ENCODE results near the gene GIPC1.

Gene GIPC1

DNA sequence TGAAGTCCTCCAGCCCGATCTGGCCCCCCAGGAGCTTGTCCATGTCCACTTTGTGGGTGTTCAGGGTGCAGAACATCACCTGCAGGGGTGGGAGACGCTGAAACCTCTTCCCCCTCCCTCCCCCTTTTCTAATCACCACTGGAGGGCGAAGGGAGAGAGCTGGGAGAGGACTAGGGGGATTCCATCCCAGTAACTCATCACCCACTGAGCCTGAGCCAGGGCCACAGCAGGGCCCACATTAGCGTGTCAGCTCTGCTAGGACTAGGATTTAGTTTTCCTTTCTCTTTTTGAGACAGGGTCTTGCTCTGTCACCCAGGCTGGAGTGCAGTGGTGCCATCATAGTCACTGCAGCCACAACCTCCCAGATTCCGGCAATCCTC, 15.2 kb downstream of the GIPC1 start:
- H2BK5ac ChIP-seq (ENCODE audit: low read length), result no peak overlapping the region
- no peak overlapping the region for H3K9ac ChIP-seq (ENCODE audit: low read length)
- no peaks in the 10 kb centered on the region for H3K79me2 ChIP-seq (ENCODE audit: control insufficient read depth, insufficient read depth, low read length)
- no peaks in the 10 kb centered on the region for H3K27me3 ChIP-seq (ENCODE audit: insufficient read depth, low read length, poor library complexity)
- H3K27ac ChIP-seq (ENCODE audit: low read depth, low read length), result no peak overlapping the region
- no peak overlapping the region for H3K4me3 ChIP-seq (ENCODE audit: low read length)
- no CpG with 5 or more reads among the region's 5 CpGs for WGBS (ENCODE audit: extremely low coverage, insufficient coverage, low lambda C conversion rate)
- no peak overlapping the region for H3K18ac ChIP-seq (ENCODE audit: low read length)
- H3K4ac ChIP-seq (ENCODE audit: low read depth, low read length), result no peak overlapping the region
- no peaks in the 10 kb centered on the region for H3K79me1 ChIP-seq (ENCODE audit: low read length)
- DNase-seq, result no peak
- no peak overlapping the region for H4K8ac ChIP-seq (ENCODE audit: low read depth, low read length)
- H4K5ac ChIP-seq (ENCODE audit: low read length), result no peak overlapping the region
- H2BK15ac ChIP-seq (replicated peaks; ENCODE audit: low read depth), result no peak overlapping the region
- no peak overlapping the region for H3K23ac ChIP-seq (ENCODE audit: low read length)
- H3K4me2 ChIP-seq (ENCODE audit: low read length), result no peak overlapping the region
- H2AK5ac ChIP-seq (ENCODE audit: low read length), result no peak overlapping the region
- H3K56ac ChIP-seq (ENCODE audit: low read length), result no peak overlapping the region
- H3K36me3 ChIP-seq (ENCODE audit: control insufficient read depth, insufficient read depth, low read length), result no peaks in the 10 kb centered on the region
- peaks cover 2% of the 10 kb centered on the region for H3K4me1 ChIP-seq (ENCODE audit: control insufficient read depth, low read depth, low read length)
- no peak overlapping the region for H2BK120ac ChIP-seq (ENCODE audit: low read depth, low read length)

DNA sequence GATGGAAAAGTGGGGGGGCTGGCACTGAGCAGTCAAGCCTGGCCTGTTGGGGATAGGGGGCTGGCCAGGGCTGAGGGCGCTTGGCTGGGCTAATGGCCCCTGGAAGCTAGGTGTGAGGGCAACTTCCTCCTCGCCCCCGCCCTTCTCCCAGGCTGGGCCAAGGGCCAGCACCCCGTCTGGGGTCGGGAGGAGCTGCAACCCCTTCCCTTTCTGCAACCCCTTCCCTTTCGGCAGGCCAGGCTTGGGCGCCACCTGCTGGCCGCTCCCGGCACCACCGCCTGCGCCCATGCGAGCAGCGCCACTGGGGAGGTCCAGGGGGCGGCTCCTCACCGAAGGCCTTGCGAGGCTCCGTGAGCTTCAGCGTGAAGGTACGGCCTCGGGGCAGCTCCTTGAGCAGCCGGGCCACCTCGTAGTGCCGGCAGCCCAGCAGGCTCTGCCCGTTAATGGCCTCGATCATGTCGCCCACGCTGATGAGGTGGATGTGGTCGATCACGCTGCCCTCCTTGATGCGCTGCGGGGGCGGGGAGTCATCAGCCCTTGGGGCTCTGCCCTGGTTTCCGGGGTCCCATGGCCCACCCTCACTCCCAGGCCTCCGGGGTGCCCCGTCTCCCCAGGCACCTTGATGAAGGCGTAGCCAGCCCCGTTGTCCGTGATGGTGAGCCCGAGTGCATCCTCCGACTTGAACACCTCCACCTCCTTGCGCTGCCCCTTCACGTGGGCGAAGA, 15.8 kb downstream of the GIPC1 start:
- H2BK5ac ChIP-seq (ENCODE audit: low read length), result no peak overlapping the region
- H3K56ac ChIP-seq (ENCODE audit: low read length), result no peak overlapping the region
- H4K8ac ChIP-seq (ENCODE audit: low read depth, low read length), result no peak overlapping the region
- H3K9ac ChIP-seq (ENCODE audit: low read length), result peak overlapping the region; percentile 20
- no peaks in the 10 kb centered on the region for H3K27me3 ChIP-seq (ENCODE audit: insufficient read depth, low read length, poor library complexity)
- H3K79me1 ChIP-seq (ENCODE audit: low read length), result no peaks in the 10 kb centered on the region
- H3K23ac ChIP-seq (ENCODE audit: low read length), result no peak overlapping the region
- no peak overlapping the region for H3K4ac ChIP-seq (ENCODE audit: low read depth, low read length)
- no CpG with 5 or more reads among the region's 43 CpGs for WGBS (ENCODE audit: extremely low coverage, insufficient coverage, low lambda C conversion rate)
- H2BK15ac ChIP-seq (replicated peaks; ENCODE audit: low read depth), result no peak overlapping the region
- no peak overlapping the region for H3K27ac ChIP-seq (ENCODE audit: low read depth, low read length)
- no peak overlapping the region for H4K5ac ChIP-seq (ENCODE audit: low read length)
- DNase-seq, result peak; percentile 82
- peaks cover 2% of the 10 kb centered on the region for H3K4me1 ChIP-seq (ENCODE audit: control insufficient read depth, low read depth, low read length)
- no peaks in the 10 kb centered on the region for H3K79me2 ChIP-seq (ENCODE audit: control insufficient read depth, insufficient read depth, low read length)
- H2AK5ac ChIP-seq (ENCODE audit: low read length), result no peak overlapping the region
- H3K4me2 ChIP-seq (ENCODE audit: low read length), result no peak overlapping the region
- H3K4me3 ChIP-seq (ENCODE audit: low read length), result no peak overlapping the region
- H3K36me3 ChIP-seq (ENCODE audit: control insufficient read depth, insufficient read depth, low read length), result no peaks in the 10 kb centered on the region
- H3K18ac ChIP-seq (ENCODE audit: low read length), result no peak overlapping the region
- no peak overlapping the region for H2BK120ac ChIP-seq (ENCODE audit: low read depth, low read length)

GRCh38 chr19:14479309-14479974, 16.5 kb downstream of the GIPC1 start:
- WGBS (ENCODE audit: extremely low coverage, insufficient coverage, low lambda C conversion rate), result no CpG with 5 or more reads among the region's 14 CpGs
- H4K5ac ChIP-seq (ENCODE audit: low read length), result no peak overlapping the region

DNA sequence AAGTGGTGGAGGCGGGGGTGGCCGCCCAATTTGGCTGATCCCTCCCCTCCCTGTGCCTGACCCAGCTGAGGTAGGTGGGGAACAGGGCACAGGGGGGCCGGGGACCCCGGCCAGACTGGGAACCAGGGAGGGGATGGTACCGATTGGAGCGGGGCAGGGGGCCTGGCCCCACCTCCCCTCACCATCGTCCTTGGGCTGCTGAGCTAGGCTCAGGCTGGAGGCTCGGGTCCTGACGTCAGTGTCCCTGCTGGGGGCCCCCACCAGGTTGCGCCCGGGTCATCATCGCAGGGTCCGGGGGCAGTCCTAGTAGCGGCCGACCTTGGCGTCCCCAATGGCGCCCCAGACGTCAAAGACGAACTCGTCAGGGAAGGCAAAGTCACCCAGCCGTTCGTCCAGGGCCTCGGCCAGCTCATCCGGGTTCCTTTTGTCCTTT, 17.8 kb downstream of the GIPC1 start:
- Histone ChIP-seq H3K18ac (ENCODE audit: low read length) (no peak overlapping the region), H3K36me3 (ENCODE audit: control insufficient read depth, insufficient read depth, low read length) (no peaks in the 10 kb centered on the region), H3K79me1 (ENCODE audit: low read length) (no peaks in the 10 kb centered on the region), H2BK15ac (replicated peaks; ENCODE audit: low read depth) (no peak overlapping the region), H2BK5ac (ENCODE audit: low read length) (no peak overlapping the region), H3K9ac (ENCODE audit: low read length) (no peak overlapping the region), H3K4me1 (ENCODE audit: control insufficient read depth, low read depth, low read length) (peaks cover 2% of the 10 kb centered on the region), H2AK5ac (ENCODE audit: low read length) (no peak overlapping the region), H4K5ac (ENCODE audit: low read length) (no peak overlapping the region), H3K23ac (ENCODE audit: low read length) (no peak overlapping the region), H3K56ac (ENCODE audit: low read length) (no peak overlapping the region), H4K8ac (ENCODE audit: low read depth, low read length) (no peak overlapping the region), H3K4me3 (ENCODE audit: low read length) (no peak overlapping the region), H3K79me2 (ENCODE audit: control insufficient read depth, insufficient read depth, low read length) (no peaks in the 10 kb centered on the region), H3K4ac (ENCODE audit: low read depth, low read length) (no peak overlapping the region), H3K27ac (ENCODE audit: low read depth, low read length) (no peak overlapping the region), H2BK120ac (ENCODE audit: low read depth, low read length) (no peak overlapping the region), H3K4me2 (ENCODE audit: low read length) (no peak overlapping the region), H3K27me3 (ENCODE audit: insufficient read depth, low read length, poor library complexity) (no peaks in the 10 kb centered on the region)
- DNase-seq, result no peak
- WGBS (ENCODE audit: extremely low coverage, insufficient coverage, low lambda C conversion rate), result no CpG with 5 or more reads among the region's 24 CpGs

More at GRCh38 chr19:14479309-14479974, 16.5 kb downstream of the GIPC1 start:
- Histone ChIP-seq H3K79me1 (ENCODE audit: low read length) (no peaks in the 10 kb centered on the region), H2AK5ac (ENCODE audit: low read length) (no peak overlapping the region), H3K18ac (ENCODE audit: low read length) (no peak overlapping the region), H3K4me1 (ENCODE audit: control insufficient read depth, low read depth, low read length) (peaks cover 2% of the 10 kb centered on the region), H2BK15ac (replicated peaks; ENCODE audit: low read depth) (no peak overlapping the region), H2BK120ac (ENCODE audit: low read depth, low read length) (no peak overlapping the region), H3K36me3 (ENCODE audit: control insufficient read depth, insufficient read depth, low read length) (no peaks in the 10 kb centered on the region), H3K4me2 (ENCODE audit: low read length) (no peak overlapping the region), H3K9ac (ENCODE audit: low read length) (no peak overlapping the region), H3K4me3 (ENCODE audit: low read length) (no peak overlapping the region), H3K79me2 (ENCODE audit: control insufficient read depth, insufficient read depth, low read length) (no peaks in the 10 kb centered on the region), H4K8ac (ENCODE audit: low read depth, low read length) (no peak overlapping the region), H3K27ac (ENCODE audit: low read depth, low read length) (no peak overlapping the region), H2BK5ac (ENCODE audit: low read length) (no peak overlapping the region), H3K56ac (ENCODE audit: low read length) (no peak overlapping the region), H3K4ac (ENCODE audit: low read depth, low read length) (no peak overlapping the region), H3K23ac (ENCODE audit: low read length) (no peak overlapping the region), H3K27me3 (ENCODE audit: insufficient read depth, low read length, poor library complexity) (no peaks in the 10 kb centered on the region)
- DNase-seq, result no peak

GRCh38 chr19:14477418-14478112, 18.4 kb downstream of the GIPC1 start:
- H3K27ac ChIP-seq (ENCODE audit: low read depth, low read length), result no peak overlapping the region

More at GRCh38 chr19:14477418-14478112, 18.4 kb downstream of the GIPC1 start:
- H3K4me3 ChIP-seq (ENCODE audit: low read length), result no peak overlapping the region
- H4K8ac ChIP-seq (ENCODE audit: low read depth, low read length), result no peak overlapping the region
- no CpG with 5 or more reads among the region's 10 CpGs for WGBS (ENCODE audit: extremely low coverage, insufficient coverage, low lambda C conversion rate)
- no peak for DNase-seq
- H3K18ac ChIP-seq (ENCODE audit: low read length), result no peak overlapping the region
- H3K23ac ChIP-seq (ENCODE audit: low read length), result no peak overlapping the region
- H3K4ac ChIP-seq (ENCODE audit: low read depth, low read length), result no peak overlapping the region
- no peak overlapping the region for H3K9ac ChIP-seq (ENCODE audit: low read length)
- no peak overlapping the region for H2BK120ac ChIP-seq (ENCODE audit: low read depth, low read length)
- H2BK5ac ChIP-seq (ENCODE audit: low read length), result no peak overlapping the region
- no peaks in the 10 kb centered on the region for H3K79me1 ChIP-seq (ENCODE audit: low read length)
- H3K56ac ChIP-seq (ENCODE audit: low read length), result no peak overlapping the region
- no peak overlapping the region for H3K4me2 ChIP-seq (ENCODE audit: low read length)
- peaks cover 2% of the 10 kb centered on the region for H3K4me1 ChIP-seq (ENCODE audit: control insufficient read depth, low read depth, low read length)
- H4K5ac ChIP-seq (ENCODE audit: low read length), result no peak overlapping the region
- H3K79me2 ChIP-seq (ENCODE audit: control insufficient read depth, insufficient read depth, low read length), result no peaks in the 10 kb centered on the region
- H2AK5ac ChIP-seq (ENCODE audit: low read length), result no peak overlapping the region
- no peaks in the 10 kb centered on the region for H3K27me3 ChIP-seq (ENCODE audit: insufficient read depth, low read length, poor library complexity)
- H2BK15ac ChIP-seq (replicated peaks; ENCODE audit: low read depth), result no peak overlapping the region
- no peaks in the 10 kb centered on the region for H3K36me3 ChIP-seq (ENCODE audit: control insufficient read depth, insufficient read depth, low read length)

Data from mesendoderm (in vitro differentiated cells).